CD4-positive, CD25-positive, alpha-beta regulatory T cell (primary cell): ENCODE measurements around the gene ATP1B3. TPM values are rescaled to one million over a fixed set of nuclear protein-coding genes. Genes with fewer than 3 reads are reported as not detected.
"Not testable (repeated sequence)": the region's sequence is repeated elsewhere in the genome, so short reads cannot be mapped to it uniquely, and the experiment has no call there.

ENCODE experiments used
- ATAC-seq, 2 donors: fragments of 150-1000 bp; cut with Tn5 transposase; one replicate each; pipeline ENCODE4 v1.10.0; 2021; ENCODE audit warnings: low read depth in 2 of 2, moderate number of reproducible peaks in 2 of 2, moderate library complexity in 1 of 2
- DNase-seq, 3 donors: peaks; one replicate each; pipeline versions ENCODE4 v3.0.0 to v3.0.0-alpha.2; 2012 to 2022; ENCODE audit warnings: mixed read lengths in 1 of 3
- H3K27ac ChIP-seq: one replicate; pipeline ENCODE4 v1.7.0; 2013; ENCODE audit warnings: mild to moderate bottlenecking, low read length; ENCODE audit not compliant: insufficient read depth, poor library complexity, severe bottlenecking
- H3K27me3 ChIP-seq: one replicate; pipeline ENCODE4 v1.7.0; 2013; ENCODE audit warnings: low read length; ENCODE audit not compliant: control insufficient read depth, insufficient read depth
- H3K36me3 ChIP-seq: one replicate; pipeline ENCODE4 v1.7.0; 2013; ENCODE audit warnings: mild to moderate bottlenecking, low read length, moderate library complexity; ENCODE audit not compliant: control insufficient read depth, insufficient read depth
- H3K4me1 ChIP-seq: 2 replicates; pipeline ENCODE4 v1.7.0; 2013; ENCODE audit warnings: mild to moderate bottlenecking, low read length; ENCODE audit not compliant: insufficient read depth, control insufficient read depth, poor library complexity, severe bottlenecking
- H3K4me3 ChIP-seq: one replicate; pipeline ENCODE4 v1.7.0; 2013; ENCODE audit warnings: low read depth, mild to moderate bottlenecking, low read length, moderate library complexity
- H3K9me3 ChIP-seq, 2 experiments: 1 replicate in 1 of 2; 2 replicates in 1 of 2; pipeline ENCODE4 v1.7.0; 2013; ENCODE audit warnings: low read length in 2 of 2, mild to moderate bottlenecking in 1 of 2, moderate library complexity in 1 of 2; ENCODE audit not compliant: control insufficient read depth in 2 of 2
- H3K27ac Mint-ChIP-seq, 3 donors: one replicate each; pipeline ENCODE4 v1.8.0; 2020 to 2022; ENCODE audit warnings: mild to moderate bottlenecking in 3 of 3, mixed read lengths in 3 of 3, moderate library complexity in 2 of 3
- H3K27me3 Mint-ChIP-seq: one replicate; pipeline ENCODE4 v1.8.0; 2022; ENCODE audit warnings: mild to moderate bottlenecking, mixed read lengths
- H3K36me3 Mint-ChIP-seq: one replicate; pipeline ENCODE4 v1.8.0; 2020; ENCODE audit warnings: mixed read lengths
- H3K4me1 Mint-ChIP-seq, 4 donors: one replicate each; pipeline ENCODE4 v1.8.0; 2020 to 2022; ENCODE audit warnings: mixed read lengths in 4 of 4, mild to moderate bottlenecking in 1 of 4
- H3K4me3 Mint-ChIP-seq, 4 donors: one replicate each; pipeline ENCODE4 v1.8.0; 2020 to 2022; ENCODE audit warnings: mild to moderate bottlenecking in 4 of 4, mixed read lengths in 4 of 4, moderate library complexity in 3 of 4
- H3K9me3 Mint-ChIP-seq, 7 donors: one replicate each; pipeline ENCODE4 v1.8.0; 2020 to 2022; ENCODE audit warnings: mixed read lengths in 7 of 7, mild to moderate bottlenecking in 3 of 7, moderate library complexity in 2 of 7
- polyA plus RNA-seq, 4 donors: library from polyadenylated mRNA; unstranded; fragments of 300-500 nt; fragmentation: Illumina TruSeq; gene quantifications; one replicate each; pipeline ENCODE4 v1.2.3, GENCODE V29; 2021
- total RNA-seq: library from RNA; stranded (reverse); gene quantifications from one replicate; pipeline ENCODE4 v1.2.3, GENCODE V29; 2022

Gene ATP1B3
- total and polyA plus RNA-seq, 5 donors from 2014 or later: 53.6 to 158 (median 131) TPM

DNA sequence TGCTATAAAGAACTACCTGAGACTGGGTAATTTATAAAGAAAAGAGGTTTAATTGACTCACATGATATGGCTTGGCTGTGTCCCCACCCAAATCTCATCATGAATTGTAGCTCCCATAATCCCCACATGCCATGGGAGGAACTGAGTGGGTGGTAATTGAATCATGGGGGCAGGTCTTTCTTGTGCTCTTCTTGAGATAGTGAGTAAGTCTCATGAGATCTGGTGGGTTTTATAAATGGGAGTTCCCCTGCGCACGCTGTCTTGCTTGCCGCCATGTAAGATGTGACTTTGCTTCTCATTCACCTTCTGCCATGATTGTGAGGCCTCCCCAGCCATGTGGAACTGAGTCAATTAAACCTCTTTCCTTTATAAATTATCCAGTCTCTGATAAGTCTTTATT lies 12.1 kb downstream of the ATP1B3 start:
- H3K36me3 ChIP-seq, ATAC-seq, H3K9me3 Mint-ChIP-seq, H3K4me1 ChIP-seq, H3K9me3 ChIP-seq, DNase-seq, H3K27me3 ChIP-seq, H3K27ac ChIP-seq, H3K27me3 Mint-ChIP-seq, H3K4me3 ChIP-seq, H3K27ac Mint-ChIP-seq: not testable (repeated sequence)
- H3K4me3 Mint-ChIP-seq: peak overlapping the region in 1 of 4 donors; percentile 42
- H3K4me1 Mint-ChIP-seq: peaks cover 31 to 50% (median 44%) of the 10 kb centered on the region in 4 donors
- peaks cover 17% of the 10 kb centered on the region for H3K36me3 Mint-ChIP-seq

DNA sequence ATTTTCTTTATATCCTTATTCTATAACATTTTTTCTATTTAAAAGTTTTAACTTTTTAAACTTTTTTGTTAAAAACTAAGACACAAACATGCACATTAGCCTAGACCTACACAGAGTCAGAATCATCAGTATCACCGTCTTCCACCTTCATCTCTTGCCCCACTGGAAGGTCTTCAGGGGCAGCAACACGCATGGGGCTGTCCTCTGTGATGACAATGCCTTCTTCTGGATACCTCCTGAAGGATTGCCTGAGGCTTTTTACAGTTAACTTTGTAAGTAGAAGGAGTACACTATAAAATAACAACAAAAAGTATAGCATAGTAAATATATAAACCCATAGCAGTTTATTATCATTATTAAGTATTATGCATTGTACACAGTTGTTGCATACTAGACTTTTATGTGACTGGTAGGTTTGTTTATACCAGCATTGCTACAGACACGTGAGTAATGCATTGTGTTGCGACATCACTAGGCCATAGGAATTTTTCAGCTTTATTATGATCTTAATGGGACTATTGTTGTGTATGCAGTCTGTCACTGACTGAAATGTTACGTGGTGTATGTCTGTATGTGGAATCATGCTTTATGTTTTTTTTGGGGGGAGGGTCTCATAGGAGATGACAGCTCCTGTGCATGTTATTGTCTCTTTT lies 18.2 kb downstream of the ATP1B3 start:
- Mint-ChIP-seq H3K4me1 (peaks cover 21 to 38% (median 28%) of the 10 kb centered on the region in 4 donors), H3K27ac (peak overlapping the region in 1 of 3 donors; percentile 86), H3K27me3 (no peaks in the 10 kb centered on the region), H3K4me3 (no peak overlapping the region), H3K9me3 (peaks cover 0 to 10% (median 4%) of the 10 kb centered on the region in 7 donors), H3K36me3 (peaks cover 24% of the 10 kb centered on the region)
- DNase-seq (no peak), ATAC-seq (no peak)
- peaks cover 0 to 1% of the 10 kb centered on the region in 2 experiments for H3K9me3 ChIP-seq
- H3K36me3 ChIP-seq: peaks cover 2% of the 10 kb centered on the region
- H3K27ac ChIP-seq: no peak overlapping the region
- peaks cover 5% of the 10 kb centered on the region for H3K4me1 ChIP-seq
- H3K27me3 ChIP-seq: no peaks in the 10 kb centered on the region
- no peak overlapping the region for H3K4me3 ChIP-seq

DNA sequence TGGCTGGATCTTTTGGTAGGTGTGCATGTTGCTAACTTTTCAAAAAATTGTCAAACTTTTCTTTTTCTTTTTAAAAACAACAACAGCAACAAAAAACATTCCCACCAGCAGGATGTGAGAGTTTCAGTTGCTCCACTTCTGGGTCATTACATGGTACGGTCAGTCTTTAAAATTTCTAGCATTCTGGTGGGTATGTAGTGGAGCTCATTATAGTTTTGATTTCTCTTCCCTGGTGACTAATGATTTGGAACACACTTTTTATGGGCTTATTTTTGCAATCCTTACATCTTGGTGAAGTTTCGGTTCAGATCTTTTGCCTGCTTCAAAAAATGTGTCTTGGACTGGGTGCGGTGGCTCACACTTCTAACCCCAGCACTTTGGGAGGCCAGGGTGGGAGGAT lies 19.3 kb downstream of the ATP1B3 start:
- H3K27me3 ChIP-seq: no peaks in the 10 kb centered on the region
- H3K36me3 ChIP-seq: peaks cover 5% of the 10 kb centered on the region
- ATAC-seq: no peak
- H3K27me3 Mint-ChIP-seq: no peaks in the 10 kb centered on the region
- no peak overlapping the region for H3K27ac Mint-ChIP-seq
- H3K9me3 Mint-ChIP-seq: peaks cover 0 to 15% (median 4%) of the 10 kb centered on the region in 7 donors
- no peak overlapping the region for H3K27ac ChIP-seq
- H3K4me1 Mint-ChIP-seq: peaks cover 20 to 37% (median 26%) of the 10 kb centered on the region in 4 donors
- H3K9me3 ChIP-seq: peaks cover 2 to 9% of the 10 kb centered on the region in 2 experiments
- no peak overlapping the region for H3K4me3 Mint-ChIP-seq
- H3K36me3 Mint-ChIP-seq: peaks cover 30% of the 10 kb centered on the region
- no peak overlapping the region for H3K4me3 ChIP-seq
- peaks cover 5% of the 10 kb centered on the region for H3K4me1 ChIP-seq
- DNase-seq: no peak

DNA sequence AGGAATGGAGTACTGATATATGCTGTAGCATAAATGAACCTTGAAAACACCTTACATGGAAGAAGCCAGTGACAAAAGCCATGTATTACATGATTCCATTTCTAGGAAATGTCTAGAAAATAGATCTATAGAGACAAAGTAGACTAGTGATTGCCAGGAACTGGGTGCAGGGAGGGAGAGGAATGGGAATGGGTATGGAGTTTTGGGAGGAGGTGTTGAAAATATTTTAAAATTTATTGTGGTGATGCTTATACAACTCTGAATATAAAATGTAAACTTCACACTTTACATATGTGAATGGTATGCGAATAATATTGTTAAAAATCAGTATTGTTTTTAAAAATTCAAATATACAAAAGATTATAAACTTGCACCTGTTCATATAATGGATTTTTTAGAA lies 22.5 kb downstream of the ATP1B3 start:
- Mint-ChIP-seq H3K27me3 (no peaks in the 10 kb centered on the region), H3K4me3 (no peak overlapping the region), H3K4me1 (peaks cover 5 to 38% (median 17%) of the 10 kb centered on the region in 4 donors), H3K9me3 (peaks cover 0 to 15% (median 5%) of the 10 kb centered on the region in 7 donors), H3K36me3 (peaks cover 25% of the 10 kb centered on the region), H3K27ac (no peak overlapping the region)
- DNase-seq: no peak
- ATAC-seq: no peak
- Histone ChIP-seq H3K4me3 (no peak overlapping the region), H3K36me3 (peaks cover 5% of the 10 kb centered on the region), H3K27me3 (no peaks in the 10 kb centered on the region), H3K27ac (no peak overlapping the region), H3K4me1 (no peaks in the 10 kb centered on the region), H3K9me3 (peaks cover 2 to 9% of the 10 kb centered on the region in 2 experiments)

DNA sequence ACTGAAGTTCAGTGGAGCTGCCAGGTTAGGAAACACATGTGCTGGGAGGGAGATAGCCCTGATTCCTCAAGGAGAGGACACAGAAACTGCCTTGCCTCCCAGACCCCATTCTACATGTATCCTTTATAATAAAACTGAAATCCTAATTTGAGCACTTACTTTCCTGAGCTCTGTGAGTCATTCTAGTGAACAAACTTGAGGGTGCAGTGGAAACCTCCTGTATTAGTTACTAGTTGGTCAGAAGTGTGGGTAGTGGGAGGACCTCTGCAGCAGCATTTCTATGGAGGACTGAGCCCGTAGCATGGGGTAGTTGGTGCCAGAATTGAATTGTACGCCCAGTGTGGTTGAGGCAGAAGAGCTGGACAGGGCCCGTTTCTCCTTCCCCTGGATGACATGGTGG lies 23.9 kb downstream of the ATP1B3 start:
- H3K27ac Mint-ChIP-seq: peak overlapping the region in 1 of 3 donors; percentile 46
- H3K36me3 Mint-ChIP-seq: peaks cover 27% of the 10 kb centered on the region
- DNase-seq: no peak

DNA sequence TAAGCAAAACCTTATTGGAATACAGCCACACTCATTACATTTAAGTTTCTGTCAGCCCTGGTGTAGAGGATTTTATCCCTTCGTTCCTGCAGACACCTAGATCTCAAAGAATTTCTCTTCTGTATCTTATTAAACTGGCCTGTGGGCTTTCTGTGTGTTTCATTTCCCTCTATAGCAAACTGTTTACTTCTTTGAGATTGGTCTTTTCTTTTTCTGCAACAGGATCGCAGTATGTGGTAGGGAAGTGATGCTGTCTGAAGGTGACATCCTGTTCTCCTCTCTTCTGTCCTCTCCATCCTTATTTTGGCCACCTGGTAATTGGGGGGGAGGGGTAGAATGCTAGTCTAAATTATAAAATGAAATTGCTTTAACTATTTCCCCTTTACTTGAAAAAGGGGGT lies 25.5 kb downstream of the ATP1B3 start:
- H3K9me3 ChIP-seq: peaks cover 2 to 9% of the 10 kb centered on the region in 2 experiments
- no peaks in the 10 kb centered on the region for H3K27me3 Mint-ChIP-seq
- ATAC-seq (no peak), DNase-seq (no peak)
- no peaks in the 10 kb centered on the region for H3K4me1 ChIP-seq
- no peaks in the 10 kb centered on the region for H3K27me3 ChIP-seq
- H3K27ac Mint-ChIP-seq: no peak overlapping the region
- peaks cover 27% of the 10 kb centered on the region for H3K36me3 Mint-ChIP-seq
- H3K9me3 Mint-ChIP-seq: peaks cover 0 to 15% (median 5%) of the 10 kb centered on the region in 7 donors
- peaks cover 14% of the 10 kb centered on the region for H3K36me3 ChIP-seq
- H3K27ac ChIP-seq: no peak overlapping the region
- H3K4me1 Mint-ChIP-seq: peaks cover 8 to 45% (median 11%) of the 10 kb centered on the region in 4 donors
- no peak overlapping the region for H3K4me3 Mint-ChIP-seq
- no peak overlapping the region for H3K4me3 ChIP-seq

More for the DNA sequence above, 23.9 kb downstream of the ATP1B3 start:
- H3K9me3 Mint-ChIP-seq: peaks cover 0 to 15% (median 5%) of the 10 kb centered on the region in 7 donors
- Histone ChIP-seq H3K36me3 (peaks cover 10% of the 10 kb centered on the region), H3K4me3 (no peak overlapping the region), H3K9me3 (peaks cover 2 to 9% of the 10 kb centered on the region in 2 experiments), H3K27ac (no peak overlapping the region), H3K27me3 (no peaks in the 10 kb centered on the region), H3K4me1 (no peaks in the 10 kb centered on the region)
- H3K4me3 Mint-ChIP-seq: no peak overlapping the region
- ATAC-seq: no peak
- H3K4me1 Mint-ChIP-seq: peaks cover 9 to 44% (median 14%) of the 10 kb centered on the region in 4 donors
- no peaks in the 10 kb centered on the region for H3K27me3 Mint-ChIP-seq

DNA sequence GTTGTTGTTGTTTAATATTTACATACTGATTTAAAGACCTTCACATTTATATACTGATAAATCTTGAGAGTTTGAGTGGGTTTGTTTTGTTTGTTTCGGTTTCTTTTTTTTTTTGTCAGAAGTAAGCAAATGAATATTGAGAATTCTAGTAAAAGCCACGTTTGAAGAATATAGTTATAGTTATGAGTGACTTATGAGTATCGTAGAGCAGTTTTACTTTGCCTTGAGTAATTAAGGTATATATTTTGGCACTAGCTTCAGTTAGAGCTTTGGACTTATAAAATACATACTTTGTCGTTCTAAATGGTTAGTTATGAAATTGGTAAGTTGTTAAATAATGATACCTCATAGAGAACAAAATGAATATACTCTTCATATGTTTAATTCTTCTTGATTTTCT lies 27.8 kb downstream of the ATP1B3 start:
- no peak overlapping the region for H3K4me3 ChIP-seq
- H3K27ac ChIP-seq: no peak overlapping the region
- H3K4me3 Mint-ChIP-seq: peak overlapping the region in 2 of 4 donors; percentile 29 to 71
- peaks cover 0 to 42% (median 10%) of the 10 kb centered on the region in 4 donors for H3K4me1 Mint-ChIP-seq
- H3K9me3 Mint-ChIP-seq: peaks cover 0 to 10% (median 2%) of the 10 kb centered on the region in 7 donors
- H3K4me1 ChIP-seq: no peaks in the 10 kb centered on the region
- H3K36me3 Mint-ChIP-seq: peaks cover 34% of the 10 kb centered on the region
- peaks cover 32% of the 10 kb centered on the region for H3K36me3 ChIP-seq
- ATAC-seq (no peak), DNase-seq (no peak)
- H3K27me3 Mint-ChIP-seq: no peaks in the 10 kb centered on the region
- peaks cover 2 to 9% of the 10 kb centered on the region in 2 experiments for H3K9me3 ChIP-seq
- H3K27me3 ChIP-seq: no peaks in the 10 kb centered on the region
- peak overlapping the region in 2 of 3 donors; percentile 20 to 70 for H3K27ac Mint-ChIP-seq

DNA sequence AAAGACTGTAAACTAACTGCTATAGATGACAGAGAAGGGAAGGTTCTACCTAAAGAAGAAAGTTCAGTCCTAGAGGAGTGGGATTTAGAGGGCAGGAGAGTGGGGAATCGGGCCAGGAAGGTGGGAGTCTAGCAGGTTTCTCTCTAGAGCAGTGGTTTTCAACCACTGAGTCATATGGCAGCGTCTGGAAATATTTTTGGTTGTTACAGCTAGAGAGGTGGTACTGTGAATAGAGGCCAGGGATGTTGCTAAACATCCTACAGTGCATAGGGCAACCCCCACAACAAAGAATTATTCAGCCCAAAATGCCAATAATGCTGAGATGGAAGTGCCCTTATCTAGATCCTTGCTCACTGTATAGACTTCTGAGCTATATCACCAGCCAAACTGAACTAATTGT lies 28.7 kb downstream of the ATP1B3 start:
- Histone ChIP-seq H3K4me1 (no peaks in the 10 kb centered on the region), H3K4me3 (no peak overlapping the region), H3K27ac (no peak overlapping the region), H3K9me3 (peaks cover 2 to 3% of the 10 kb centered on the region in 2 experiments), H3K36me3 (peaks cover 35% of the 10 kb centered on the region), H3K27me3 (no peaks in the 10 kb centered on the region)
- Mint-ChIP-seq H3K4me1 (peaks cover 0 to 47% (median 11%) of the 10 kb centered on the region in 4 donors), H3K27ac (peak overlapping the region in 2 of 3 donors; percentile 63 to 73), H3K4me3 (no peak overlapping the region), H3K27me3 (no peaks in the 10 kb centered on the region), H3K9me3 (peaks cover 0 to 4% (median 2%) of the 10 kb centered on the region in 7 donors), H3K36me3 (peaks cover 39% of the 10 kb centered on the region)
- ATAC-seq (no peak), DNase-seq (no peak)
